GM12892 (cell line): Measurements from ENCODE around the gene KRT79.
"Not testable (repeated sequence)": the region's sequence is repeated elsewhere in the genome, so short reads cannot be mapped to it uniquely, and the experiment has no call there.

Source experiments
- POLR2A ChIP-seq: IDR thresholded peaks from 2 replicates; pipeline ENCODE4 v1.6.1; 2011; ENCODE audit warnings: low read depth, low read length, control low read depth
- POLR2AphosphoS5 ChIP-seq: IDR thresholded peaks from 2 replicates; pipeline ENCODE4 v1.6.1; 2011; ENCODE audit warnings: low read depth, low read length, control low read depth
- TAF1 ChIP-seq: IDR thresholded peaks from 2 replicates; pipeline ENCODE4 v1.6.1; 2011; ENCODE audit warnings: low read depth, mild to moderate bottlenecking, control low read depth, low read length, borderline replicate concordance

GRCh38 chr12:52795332-52795674 lies 38.8 kb downstream of the KRT79 start:
- TF ChIP-seq POLR2A, TAF1, POLR2AphosphoS5: not testable (repeated sequence)
